ENCODE data around the gene PCA3.

- TF ChIP-seq CTCF (conservative IDR thresholded peaks at IDR 0.05; ENCODE audit: low read depth, low read length) (no peak), EZH2 (IDR thresholded peaks at IDR 0.05; ENCODE audit: borderline replicate concordance, low read depth, low read length, poor library complexity, severe bottlenecking) (no peak)
These were observed 71.5 kb downstream of the PCA3 start for GRCh38 chr9:76835571-76836283.

Measured in A673 (cell line).